ENCODE results near the gene ZNF423. TPM values are rescaled to one million over a fixed set of nuclear protein-coding genes. Genes with fewer than 3 reads are reported as not detected.

Gene ZNF423
- total and polyA plus RNA-seq, 10 donors = 0.36 to 7.0 (median 3.7) TPM

- no peaks in the 10 kb centered on the region for H3K27me3 ChIP-seq (replicated peaks in 1 of 7)
- WGBS, 5 donors = 84 to 97% (median 93%) methylated on average over 11 of the region's 11 CpGs
- no peak overlapping the region for H3K4me3 ChIP-seq
- intact Hi-C loops (cut with DNase I; ENCODE audit: low total_unique reads) = no loop called here
- DNase-seq = no peak
- H3K9me3 ChIP-seq = no peaks in the 10 kb centered on the region
- H3K4me1 ChIP-seq = peaks cover 0 to 8% (median 3%) of the 10 kb centered on the region in 6 donors
- H3K27ac ChIP-seq = no peak overlapping the region
- no peak for TF ChIP-seq POLR2A (IDR thresholded peaks at IDR 0.05)
- TF ChIP-seq POLR2AphosphoS5 (IDR thresholded peaks at IDR 0.05) = no peak
- no peak for TF ChIP-seq CTCF (IDR thresholded peaks at IDR 0.05 in 8 of 11, conservative IDR thresholded peaks at IDR 0.05 in 3 of 11)
- H3K36me3 ChIP-seq = no peaks in the 10 kb centered on the region
These were observed 69.9 kb downstream of the ZNF423 start for GRCh38 chr16:49785970-49786369.

- intact Hi-C loops (cut with DNase I; ENCODE audit: low total_unique reads) = no loop called here
- no peak for DNase-seq
- Histone ChIP-seq H3K36me3 (no peaks in the 10 kb centered on the region), H3K27ac (no peak overlapping the region), H3K27me3 (replicated peaks in 1 of 7) (no peaks in the 10 kb centered on the region), H3K4me3 (no peak overlapping the region), H3K9me3 (no peaks in the 10 kb centered on the region), H3K4me1 (peaks cover 0 to 16% (median 3%) of the 10 kb centered on the region in 6 donors)
- 82 to 93% (median 86%) methylated on average over 5 of the region's 5 CpGs for WGBS, 5 donors
- no peak for TF ChIP-seq CTCF (IDR thresholded peaks at IDR 0.05 in 8 of 11, conservative IDR thresholded peaks at IDR 0.05 in 3 of 11)
- no peak for TF ChIP-seq POLR2A (IDR thresholded peaks at IDR 0.05)
- no peak for TF ChIP-seq POLR2AphosphoS5 (IDR thresholded peaks at IDR 0.05)
These were observed 73.5 kb downstream of the ZNF423 start for GRCh38 chr16:49782405-49782804.

- Histone ChIP-seq H3K36me3 (no peaks in the 10 kb centered on the region), H3K4me1 (peaks cover 0 to 25% (median 5%) of the 10 kb centered on the region in 6 donors), H3K27me3 (replicated peaks in 1 of 7) (no peaks in the 10 kb centered on the region), H3K4me3 (no peak overlapping the region), H3K27ac (no peak overlapping the region), H3K9me3 (no peaks in the 10 kb centered on the region)
- DNase-seq = no peak
- TF ChIP-seq CTCF (IDR thresholded peaks at IDR 0.05 in 8 of 11, conservative IDR thresholded peaks at IDR 0.05 in 3 of 11) = no peak
- TF ChIP-seq POLR2A (IDR thresholded peaks at IDR 0.05) = no peak
- TF ChIP-seq POLR2AphosphoS5 (IDR thresholded peaks at IDR 0.05) = no peak
- 75 to 87% (median 82%) methylated on average over 7 to 14 of the region's 14 CpGs for WGBS, 5 donors
- intact Hi-C loops (cut with DNase I; ENCODE audit: low total_unique reads) = no loop called here
These were observed 74.5 kb downstream of the ZNF423 start for GRCh38 chr16:49781401-49781800.

- no peak for DNase-seq
- no peak overlapping the region for H3K4me3 ChIP-seq
- H3K36me3 ChIP-seq = no peaks in the 10 kb centered on the region
- no peaks in the 10 kb centered on the region for H3K27me3 ChIP-seq (replicated peaks in 1 of 7)
- no peak overlapping the region for H3K27ac ChIP-seq
- no peaks in the 10 kb centered on the region for H3K9me3 ChIP-seq
- TF ChIP-seq CTCF (IDR thresholded peaks at IDR 0.05 in 8 of 11, conservative IDR thresholded peaks at IDR 0.05 in 3 of 11) (no peak), POLR2A (IDR thresholded peaks at IDR 0.05) (no peak), POLR2AphosphoS5 (IDR thresholded peaks at IDR 0.05) (no peak)
- WGBS, 5 donors = 58 to 78% (median 69%) methylated on average over 10 to 12 of the region's 12 CpGs
- H3K4me1 ChIP-seq = peaks cover 0 to 34% (median 10%) of the 10 kb centered on the region in 6 donors
- intact Hi-C loops (cut with DNase I; ENCODE audit: low total_unique reads) = no loop called here
These were observed 75.5 kb downstream of the ZNF423 start for GRCh38 chr16:49780433-49780832.
